GM10266 (cell line): ENCODE data around the gene MAML2.

ENCODE experiments used
- DNase-seq: peaks from one replicate; pipeline ENCODE4 v3.0.0; 2012; ENCODE audit errors: extremely low spot score
- CTCF ChIP-seq: IDR thresholded peaks from 2 replicates; pipeline ENCODE4 v1.5.1; 2012; ENCODE audit warnings: mild to moderate bottlenecking, low read depth; ENCODE audit not compliant: control insufficient read depth, insufficient read depth; ENCODE audit errors: missing control alignments

MAML2 gene

GRCh38 chr11:96090711-96091110 is 252.3 kb downstream of the MAML2 start:
- TF ChIP-seq CTCF: no peak
- no peak for DNase-seq

- TF ChIP-seq CTCF: no peak
- DNase-seq: no peak
Observed at GRCh38 chr11:96088914-96089313, 254.1 kb downstream of the MAML2 start.

DNA sequence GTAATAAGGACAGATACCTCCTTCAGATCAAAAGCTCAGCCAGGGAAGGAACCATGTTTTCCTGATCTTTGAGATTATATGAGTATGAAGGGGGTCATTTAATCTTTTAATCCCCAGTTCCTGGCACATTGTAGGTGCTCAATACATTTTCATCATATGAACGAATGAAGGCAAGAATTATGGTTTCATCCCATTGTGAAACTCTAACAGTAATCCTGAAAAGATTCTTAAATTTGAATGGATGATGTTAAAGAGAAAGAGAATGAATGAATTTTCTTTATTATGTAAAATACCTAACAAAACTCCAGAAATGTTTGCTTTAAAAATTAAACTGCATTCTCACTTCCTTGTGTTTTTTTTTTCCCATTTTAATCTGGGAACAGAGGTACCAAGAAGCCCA is 256.9 kb downstream of the MAML2 start:
- no peak for DNase-seq
- TF ChIP-seq CTCF: no peak

DNA sequence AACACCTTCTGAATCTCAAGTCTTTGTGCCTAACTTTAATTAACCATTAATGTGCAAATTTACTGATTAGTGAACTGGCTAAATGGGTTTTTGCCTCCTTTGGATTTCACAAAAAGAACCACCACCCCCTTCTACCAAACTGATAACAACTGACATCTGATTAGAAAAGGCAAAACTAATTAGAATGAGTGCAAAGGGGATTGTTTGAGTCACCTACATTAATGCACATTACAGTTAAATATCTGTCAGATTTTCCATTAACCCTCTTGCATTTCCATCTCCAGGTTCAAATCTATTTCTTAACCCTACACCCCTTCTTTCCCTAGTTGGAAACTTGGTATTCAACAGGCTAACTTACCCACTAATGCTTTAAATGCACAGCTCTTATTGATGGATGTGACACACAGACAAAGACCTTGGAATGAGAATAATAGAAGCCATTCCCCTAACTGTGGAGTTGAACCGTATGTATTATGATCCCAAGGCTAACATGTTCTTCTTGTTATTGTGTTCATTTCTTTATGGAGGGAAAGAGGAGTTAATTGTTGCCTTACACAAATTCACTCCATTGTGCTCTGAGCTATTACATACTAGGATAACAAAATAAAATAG is 257.6 kb downstream of the MAML2 start:
- no peak for DNase-seq
- no peak for TF ChIP-seq CTCF

GRCh38 chr11:96084610-96085318 is 258.2 kb downstream of the MAML2 start:
- DNase-seq: no peak
- no peak for TF ChIP-seq CTCF

DNA sequence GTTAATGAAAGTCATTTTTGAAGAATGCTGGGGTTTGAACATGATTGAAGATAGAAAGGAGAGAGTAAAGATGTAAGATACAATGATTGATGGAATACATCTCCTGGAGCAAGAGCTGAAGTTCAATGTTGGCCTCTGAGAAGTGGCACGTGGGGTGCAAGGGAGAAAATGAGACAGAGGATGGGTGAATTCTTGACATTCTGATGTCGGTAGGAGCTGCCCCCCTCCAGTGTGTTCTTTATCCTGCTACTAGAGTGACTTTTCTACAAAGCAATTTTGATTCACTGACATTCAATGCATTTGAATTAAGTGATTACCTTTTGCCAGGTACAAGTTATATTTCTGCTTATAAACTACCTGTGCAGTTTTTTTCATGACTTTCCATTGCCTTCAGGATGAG is 260.1 kb downstream of the MAML2 start:
- no peak for DNase-seq
- no peak for TF ChIP-seq CTCF

- DNase-seq: no peak
- TF ChIP-seq CTCF: no peak
Observed at GRCh38 chr11:96082002-96082899, 260.7 kb downstream of the MAML2 start.
